Thyroid gland (tissue), 4 donors: Measurements from ENCODE around the gene PRELP. TPM values are rescaled to one million over a fixed set of nuclear protein-coding genes. Genes with fewer than 3 reads are reported as not detected.

Source experiments
- DNase-seq, 2 donors: peaks; one replicate each; pipeline ENCODE4 v3.0.0-alpha.2; 2019
- H3K27ac ChIP-seq, 3 donors: fragments of 200-600 bp; sonication (generic); 1 replicate in 2 of 3; 2 replicates in 1 of 3; pipeline ENCODE4 v1.5.1; 2016 to 2019; ENCODE audit warnings: mild to moderate bottlenecking in 1 of 3, moderate library complexity in 1 of 3
- H3K27me3 ChIP-seq: fragments of 200-600 bp; sonication (generic); one replicate; pipeline ENCODE4 v1.5.1; 2019
- H3K36me3 ChIP-seq, 2 donors: fragments of 200-600 bp; sonication (generic); one replicate each; pipeline ENCODE4 v1.5.1; 2016 to 2019
- H3K4me1 ChIP-seq, 2 donors: fragments of 200-600 bp; sonication (generic); one replicate each; pipeline ENCODE4 v1.5.1; 2017 to 2019
- H3K4me3 ChIP-seq, 3 donors: fragments of 200-600 bp; sonication (generic); replicated peaks in 1 of 3; 1 replicate in 2 of 3; 2 replicates in 1 of 3; pipeline ENCODE4 v1.5.1; 2016; ENCODE audit warnings: mild to moderate bottlenecking in 1 of 3
- H3K9me3 ChIP-seq: fragments of 200-600 bp; sonication (generic); one replicate; pipeline ENCODE4 v1.5.1; 2017
- POLR2A ChIP-seq, 2 donors: fragments of 450-650 bp; IDR thresholded peaks; one replicate each; pipeline ENCODE4 v1.6.1; 2017; ENCODE audit warnings: antibody characterized with exemption in 2 of 2, mild to moderate bottlenecking in 2 of 2, moderate library complexity in 1 of 2
- WGBS, 2 donors: methylation state at CpG; one replicate each; pipeline ENCODE4 v1.1.5; 2017; 5-methylcytosine and 5-hydroxymethylcytosine counted together
- intact Hi-C: fragments of 100-400 bp; cut with DNase I; formaldehyde crosslinking; loops from one replicate; pipeline ENCODE4 v1.15.1; 2023
- total RNA-seq, 4 donors: library from RNA; depleted of rRNA; stranded (reverse); fragments of >200 nt; gene quantifications; one replicate each; pipeline ENCODE4 v1.2.3, GENCODE V29; 2016
- TF ChIP-seq, protein P1 (sequence below), 6 experiments: fragments of 200-600 bp in 3 of 6; fragments of 450-650 bp in 3 of 6; sonication (generic) in 3 of 6; IDR thresholded peaks; one replicate each; pipeline ENCODE4 v1.5.1; 2016 to 2019; ENCODE audit warnings: antibody characterized with exemption in 6 of 6, mild to moderate bottlenecking in 2 of 6, inconsistent platforms in 1 of 6, moderate library complexity in 1 of 6

Gene PRELP
- total RNA-seq, 4 donors from 2014 or later = 17.5 to 86.1 (median 35.4) TPM

- H3K27me3 ChIP-seq = no peaks in the 10 kb centered on the region
- H3K27ac ChIP-seq = no peak overlapping the region
- DNase-seq = no peak
- no peaks in the 10 kb centered on the region for H3K4me1 ChIP-seq
- H3K4me3 ChIP-seq = no peak overlapping the region
- TF ChIP-seq, protein P1, sequence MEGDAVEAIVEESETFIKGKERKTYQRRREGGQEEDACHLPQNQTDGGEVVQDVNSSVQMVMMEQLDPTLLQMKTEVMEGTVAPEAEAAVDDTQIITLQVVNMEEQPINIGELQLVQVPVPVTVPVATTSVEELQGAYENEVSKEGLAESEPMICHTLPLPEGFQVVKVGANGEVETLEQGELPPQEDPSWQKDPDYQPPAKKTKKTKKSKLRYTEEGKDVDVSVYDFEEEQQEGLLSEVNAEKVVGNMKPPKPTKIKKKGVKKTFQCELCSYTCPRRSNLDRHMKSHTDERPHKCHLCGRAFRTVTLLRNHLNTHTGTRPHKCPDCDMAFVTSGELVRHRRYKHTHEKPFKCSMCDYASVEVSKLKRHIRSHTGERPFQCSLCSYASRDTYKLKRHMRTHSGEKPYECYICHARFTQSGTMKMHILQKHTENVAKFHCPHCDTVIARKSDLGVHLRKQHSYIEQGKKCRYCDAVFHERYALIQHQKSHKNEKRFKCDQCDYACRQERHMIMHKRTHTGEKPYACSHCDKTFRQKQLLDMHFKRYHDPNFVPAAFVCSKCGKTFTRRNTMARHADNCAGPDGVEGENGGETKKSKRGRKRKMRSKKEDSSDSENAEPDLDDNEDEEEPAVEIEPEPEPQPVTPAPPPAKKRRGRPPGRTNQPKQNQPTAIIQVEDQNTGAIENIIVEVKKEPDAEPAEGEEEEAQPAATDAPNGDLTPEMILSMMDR (IDR thresholded peaks at IDR 0.05) = no peak
- no peak for TF ChIP-seq POLR2A (IDR thresholded peaks at IDR 0.05)
- no peaks in the 10 kb centered on the region for H3K9me3 ChIP-seq
- 93 to 95% methylated on average over 7 of the region's 7 CpGs for WGBS, 2 donors
- no peaks in the 10 kb centered on the region for H3K36me3 ChIP-seq
- intact Hi-C loops = loop anchor here (10.0 kb wide), 1 partner anchor 125 kb away; the partner anchor contains the start of gene ATP2B4
Measured at GRCh38 chr1:203499643-203500278, 24.2 kb downstream of the PRELP start.

DNA sequence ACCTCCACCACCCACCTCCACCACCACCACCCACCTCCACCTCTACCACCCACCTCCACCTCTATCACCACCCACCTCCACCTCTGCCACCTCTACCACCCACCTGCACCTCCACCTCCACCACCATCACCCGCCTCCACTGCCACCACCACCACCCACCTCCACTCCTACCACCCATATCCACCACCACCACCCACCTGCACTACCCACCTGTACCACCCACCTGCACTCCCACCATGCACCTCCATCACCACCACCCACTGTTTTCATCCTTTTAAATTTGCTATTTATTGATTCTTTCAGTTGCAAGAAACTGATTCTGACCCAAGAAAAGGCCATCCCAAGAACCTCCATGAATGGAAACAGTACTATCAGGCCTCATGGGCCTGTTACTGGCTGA lies 24.7 kb downstream of the PRELP start:
- TF ChIP-seq, protein P1 (IDR thresholded peaks at IDR 0.05) = no peak
- TF ChIP-seq POLR2A (IDR thresholded peaks at IDR 0.05) = no peak
- H3K36me3 ChIP-seq = no peaks in the 10 kb centered on the region
- H3K9me3 ChIP-seq = no peaks in the 10 kb centered on the region
- no peaks in the 10 kb centered on the region for H3K27me3 ChIP-seq
- H3K4me1 ChIP-seq = no peaks in the 10 kb centered on the region
- 96% methylated on average over 1 of the region's 1 CpG for WGBS, 2 donors
- H3K4me3 ChIP-seq = no peak overlapping the region
- DNase-seq = no peak
- H3K27ac ChIP-seq = no peak overlapping the region
- intact Hi-C loops = loop anchor here (10.0 kb wide), 1 partner anchor 125 kb away; the partner anchor contains the start of gene ATP2B4

- no peak overlapping the region for H3K4me3 ChIP-seq
- no peak for DNase-seq
- WGBS, 2 donors = 81 to 87% methylated on average over 3 of the region's 3 CpGs
Measured at GRCh38 chr1:203503836-203504235, 28.2 kb downstream of the PRELP start.

GRCh38 chr1:203504400-203505250 lies 29.0 kb downstream of the PRELP start:
- TF ChIP-seq POLR2A (IDR thresholded peaks at IDR 0.05) = no peak
- TF ChIP-seq, protein P1 (IDR thresholded peaks at IDR 0.05) = peak; percentile 38 to 86 (median 75)
- Histone ChIP-seq H3K27ac (no peak overlapping the region), H3K4me3 (no peak overlapping the region), H3K4me1 (peaks cover 5 to 15% of the 10 kb centered on the region in 2 donors), H3K27me3 (no peaks in the 10 kb centered on the region), H3K9me3 (no peaks in the 10 kb centered on the region), H3K36me3 (no peaks in the 10 kb centered on the region)
- intact Hi-C loops = loop anchor here (10.0 kb wide), 1 partner anchor 120 kb away; the partner anchor contains the start of gene ATP2B4
- peak; percentile 84 to 88 for DNase-seq
- 33 to 34% methylated on average over 12 of the region's 12 CpGs for WGBS, 2 donors

More at GRCh38 chr1:203503836-203504235, 28.2 kb downstream of the PRELP start:
- intact Hi-C loops = loop anchor here (2.0 to 10.0 kb wide), 2 partner anchors 121 to 199 kb away; partner anchors contain the start of gene ATP2B4
- H3K9me3 ChIP-seq = no peaks in the 10 kb centered on the region
- TF ChIP-seq, protein P1 (IDR thresholded peaks at IDR 0.05) = no peak
- no peak for TF ChIP-seq POLR2A (IDR thresholded peaks at IDR 0.05)
- H3K4me1 ChIP-seq = peaks cover 5 to 15% of the 10 kb centered on the region in 2 donors
- no peaks in the 10 kb centered on the region for H3K36me3 ChIP-seq
- no peaks in the 10 kb centered on the region for H3K27me3 ChIP-seq
- no peak overlapping the region for H3K27ac ChIP-seq
